Coronary artery (tissue), 2 donors: ENCODE results near the gene SETD3.

Experiments
- DNase-seq: peaks from one replicate; pipeline ENCODE4 v3.0.0-alpha.2; 2017; ENCODE audit warnings: low spot score
- H3K27ac ChIP-seq, 2 donors: fragments of 200-600 bp; sonication (generic); one replicate each; pipeline ENCODE4 v1.5.1; 2016 to 2019
- H3K4me3 ChIP-seq: fragments of 200-600 bp; sonication (generic); 2 replicates; pipeline ENCODE4 v1.5.1; 2016; ENCODE audit warnings: mild to moderate bottlenecking, moderate library complexity
- CTCF ChIP-seq: fragments of 200-600 bp; sonication (generic); IDR thresholded peaks from one replicate; pipeline ENCODE4 v1.5.1; 2019; ENCODE audit warnings: antibody characterized with exemption

Gene SETD3

GRCh38 chr14:99441157-99441870 is 39.3 kb downstream of the SETD3 start:
- no peak for DNase-seq
- Histone ChIP-seq H3K27ac (no peak overlapping the region), H3K4me3 (no peak overlapping the region)
- no peak for TF ChIP-seq CTCF

- TF ChIP-seq CTCF: no peak
Measured at GRCh38 chr14:99440278-99440677, 40.4 kb downstream of the SETD3 start.

GRCh38 chr14:99437706-99438105 is 43.0 kb downstream of the SETD3 start:
- DNase-seq: no peak
- H3K27ac ChIP-seq: no peak overlapping the region
- no peak for TF ChIP-seq CTCF
- H3K4me3 ChIP-seq: no peak overlapping the region

More at GRCh38 chr14:99440278-99440677, 40.4 kb downstream of the SETD3 start:
- H3K4me3 ChIP-seq: no peak overlapping the region
- no peak overlapping the region for H3K27ac ChIP-seq
- DNase-seq: no peak

GRCh38 chr14:99436247-99437180 is 44.1 kb downstream of the SETD3 start:
- no peak for DNase-seq
- Histone ChIP-seq H3K4me3 (no peak overlapping the region), H3K27ac (no peak overlapping the region)
- no peak for TF ChIP-seq CTCF

GRCh38 chr14:99435327-99435726 is 45.3 kb downstream of the SETD3 start:
- no peak for DNase-seq
- Histone ChIP-seq H3K4me3 (no peak overlapping the region), H3K27ac (no peak overlapping the region)
- no peak for TF ChIP-seq CTCF

GRCh38 chr14:99432485-99432884 is 48.2 kb downstream of the SETD3 start:
- TF ChIP-seq CTCF: no peak
- Histone ChIP-seq H3K4me3 (no peak overlapping the region), H3K27ac (no peak overlapping the region)
- DNase-seq: no peak
